Measurements from ENCODE around the gene CRTC2. TPM values are rescaled to one million over a fixed set of nuclear protein-coding genes. Genes with fewer than 3 reads are reported as not detected.

CRTC2 gene
- total RNA-seq, 1 experiment from 2014 or later: 40.8 TPM

- H3K4me3 ChIP-seq (ENCODE audit: low read depth, low read length, poor library complexity, severe bottlenecking): peak overlapping the region; percentile 55
- H3K36me3 ChIP-seq (ENCODE audit: insufficient read depth, low read length, poor library complexity, severe bottlenecking): peaks cover under 1% of the 10 kb centered on the region
- no TSS peak for BruUV-seq (replicated peaks)
- no peaks in the 10 kb centered on the region for H3K9me3 ChIP-seq (ENCODE audit: low read depth, low read length, poor library complexity, severe bottlenecking)
- CTCF ChIA-PET: no interaction called here
- no peaks in the 10 kb centered on the region for H3K27me3 ChIP-seq (replicated peaks; ENCODE audit: insufficient read depth, low read depth, low read length, poor library complexity)
- TF ChIP-seq EZH2 (IDR thresholded peaks at IDR 0.05; ENCODE audit: borderline replicate concordance, low read depth, low read length, poor library complexity, severe bottlenecking) (no peak), CTCF (conservative IDR thresholded peaks at IDR 0.05; ENCODE audit: low read depth, low read length) (no peak)
- intact Hi-C loops (cut with micrococcal nuclease; ENCODE audit: unreplicated experiment): no loop called here
- POLR2A ChIA-PET (ENCODE audit: low non-redundant PET): no interaction called here
- DNase-seq (ENCODE audit: low spot score): no peak
- peaks cover 11% of the 10 kb centered on the region for H3K4me1 ChIP-seq (ENCODE audit: insufficient read depth, low read length, poor library complexity, severe bottlenecking)
- H3K27ac ChIP-seq (ENCODE audit: low read depth, low read length, poor library complexity, severe bottlenecking): peak overlapping the region; percentile 77
Measured at GRCh38 chr1:153968408-153968807, 10.0 kb upstream of the CRTC2 start.

GRCh38 chr1:153968000-153968363 lies 9.6 kb upstream of the CRTC2 start:
- ChIA-PET POLR2A (ENCODE audit: low non-redundant PET) (interaction anchor here (0.7 kb wide), 1 partner anchor 17 kb away, joined by 3 read pairs; no protein-coding TSS in a partner anchor), CTCF (interaction anchor here (0.5 to 1.0 kb wide), 3 partner anchors 10 to 147 kb away, joined by 3 read pairs; partner anchors contain the start of gene JTB)
- peak overlapping the region; percentile 55 for H3K4me3 ChIP-seq (ENCODE audit: low read depth, low read length, poor library complexity, severe bottlenecking)
- no peak for DNase-seq (ENCODE audit: low spot score)
- peak overlapping the region; percentile 77 for H3K27ac ChIP-seq (ENCODE audit: low read depth, low read length, poor library complexity, severe bottlenecking)
- intact Hi-C loops (cut with micrococcal nuclease; ENCODE audit: unreplicated experiment): no loop called here
- H3K9me3 ChIP-seq (ENCODE audit: low read depth, low read length, poor library complexity, severe bottlenecking): no peaks in the 10 kb centered on the region
- H3K27me3 ChIP-seq (replicated peaks; ENCODE audit: insufficient read depth, low read depth, low read length, poor library complexity): no peaks in the 10 kb centered on the region
- TF ChIP-seq EZH2 (IDR thresholded peaks at IDR 0.05; ENCODE audit: borderline replicate concordance, low read depth, low read length, poor library complexity, severe bottlenecking): no peak
- no peak for TF ChIP-seq CTCF (conservative IDR thresholded peaks at IDR 0.05; ENCODE audit: low read depth, low read length)
- no peaks in the 10 kb centered on the region for H3K36me3 ChIP-seq (ENCODE audit: insufficient read depth, low read length, poor library complexity, severe bottlenecking)
- BruUV-seq (replicated peaks): no TSS peak
- H3K4me1 ChIP-seq (ENCODE audit: insufficient read depth, low read length, poor library complexity, severe bottlenecking): peaks cover 11% of the 10 kb centered on the region

GRCh38 chr1:153967107-153967999 lies 8.9 kb upstream of the CRTC2 start, which contains the start of gene CREB3L4:
CREB3L4 (plus strand) TSS chr1:153967902; CDS start chr1:153968526, 624 bp downstream.
- no peaks in the 10 kb centered on the region for H3K36me3 ChIP-seq (ENCODE audit: insufficient read depth, low read length, poor library complexity, severe bottlenecking)
- H3K4me1 ChIP-seq (ENCODE audit: insufficient read depth, low read length, poor library complexity, severe bottlenecking): peaks cover 14% of the 10 kb centered on the region
- H3K27me3 ChIP-seq (replicated peaks; ENCODE audit: insufficient read depth, low read depth, low read length, poor library complexity): no peaks in the 10 kb centered on the region
- CTCF ChIA-PET: interaction anchor here (0.5 to 1.0 kb wide), 4 partner anchors 10 to 158 kb away, joined by 3 read pairs; partner anchors contain the start of gene JTB
- DNase-seq (ENCODE audit: low spot score): peak; percentile 99
- POLR2A ChIA-PET (ENCODE audit: low non-redundant PET): interaction anchor here (0.7 to 1.1 kb wide), 3 partner anchors 17 to 306 kb away, joined by 3 to 8 read pairs (median 6); partner anchors contain the start of gene RPS27
- intact Hi-C loops (cut with micrococcal nuclease; ENCODE audit: unreplicated experiment): no loop called here
- TF ChIP-seq CTCF (conservative IDR thresholded peaks at IDR 0.05; ENCODE audit: low read depth, low read length): peak; percentile 61
- no peak for TF ChIP-seq EZH2 (IDR thresholded peaks at IDR 0.05; ENCODE audit: borderline replicate concordance, low read depth, low read length, poor library complexity, severe bottlenecking)
- H3K4me3 ChIP-seq (ENCODE audit: low read depth, low read length, poor library complexity, severe bottlenecking): peak within 1 kb of the TSS; percentile 55
- BruUV-seq (replicated peaks): TSS peak; percentile 32
- H3K9me3 ChIP-seq (ENCODE audit: low read depth, low read length, poor library complexity, severe bottlenecking): no peaks in the 10 kb centered on the region
- peak within 1 kb of the TSS; percentile 77 for H3K27ac ChIP-seq (ENCODE audit: low read depth, low read length, poor library complexity, severe bottlenecking)
